K562 (cell line): ENCODE data around the gene PMVK. TPM values are rescaled to one million over a fixed set of nuclear protein-coding genes. Genes with fewer than 3 reads are reported as not detected.

Source experiments
- COPS2 ChIP-seq: fragments of 450-650 bp; conservative IDR thresholded peaks from 2 replicates; pipeline ENCODE4 v1.6.1; 2016; ENCODE audit warnings: mild to moderate bottlenecking, moderate library complexity
- CREB1 ChIP-seq, 2 experiments: sonication (generic) in 1 of 2; formaldehyde crosslinking in 1 of 2; IDR thresholded peaks; 2 replicates each; pipeline versions ENCODE4 v1.6.1 to v1.8.0; 2012 to 2022; ENCODE audit warnings: inconsistent platforms in 1 of 2, mild to moderate bottlenecking in 1 of 2, missing genetic modification reagents in 1 of 2, moderate library complexity in 1 of 2
- CREB5 ChIP-seq: fragments of 250-450 bp; sonication (Bioruptor Pico); IDR thresholded peaks from 2 replicates; pipeline ENCODE4 v1.5.0; 2020; ENCODE audit warnings: mild to moderate bottlenecking
- DMBX1 ChIP-seq: fragments of 250-450 bp; sonication (Bioruptor Pico); IDR thresholded peaks from 2 replicates; pipeline ENCODE4 v1.8.0; 2022; ENCODE audit warnings: inconsistent platforms, mild to moderate bottlenecking, moderate library complexity, borderline replicate concordance
- EP400 ChIP-seq: fragments of 450-650 bp; IDR thresholded peaks from 2 replicates; pipeline ENCODE4 v1.6.1; 2017; ENCODE audit warnings: antibody characterized with exemption, mild to moderate bottlenecking, moderate library complexity
- GABPB2 ChIP-seq: fragments of 250-450 bp; sonication (Bioruptor Pico); conservative IDR thresholded peaks from 2 replicates; pipeline ENCODE4 v1.5.1; 2021; ENCODE audit warnings: mild to moderate bottlenecking
- GTF2A2 ChIP-seq: IDR thresholded peaks from 2 replicates; pipeline ENCODE4 v1.6.1; 2016; ENCODE audit warnings: mild to moderate bottlenecking, missing genetic modification characterization, missing compliant biosample characterization
- HDAC1 ChIP-seq, 2 experiments: fragments of 450-650 bp; IDR thresholded peaks; 2 replicates each; pipeline ENCODE4 v1.6.1; 2016 to 2017; ENCODE audit warnings: inconsistent platforms in 1 of 2, mild to moderate bottlenecking in 1 of 2, moderate library complexity in 1 of 2
- L3MBTL2 ChIP-seq: fragments of 450-650 bp; IDR thresholded peaks from 2 replicates; pipeline ENCODE4 v1.6.1; 2016; ENCODE audit warnings: mild to moderate bottlenecking, moderate library complexity
- MAFF ChIP-seq: IDR thresholded peaks from 2 replicates; pipeline ENCODE4 v1.6.1; 2012; ENCODE audit warnings: low read length, improper control_type of control experiment
- MAX ChIP-seq: sonication (generic); formaldehyde crosslinking; IDR thresholded peaks from 2 replicates; pipeline ENCODE4 v1.9.0; 2022; ENCODE audit warnings: mild to moderate bottlenecking, missing genetic modification reagents
- MCM5 ChIP-seq: fragments of 450-650 bp; IDR thresholded peaks from 2 replicates; pipeline ENCODE4 v1.6.1; 2016; ENCODE audit warnings: low read depth
- NELFE ChIP-seq: IDR thresholded peaks from 2 replicates; pipeline ENCODE4 v1.6.1; 2011; ENCODE audit warnings: mild to moderate bottlenecking; ENCODE audit not compliant: insufficient read depth, insufficient read length
- RFX5 ChIP-seq: IDR thresholded peaks from 2 replicates; pipeline ENCODE4 v1.6.1; 2011; ENCODE audit warnings: low read depth, mild to moderate bottlenecking, improper control_type of control experiment, low read length
- RUNX1 ChIP-seq: sonication (generic); IDR thresholded peaks from 2 replicates; pipeline ENCODE4 v1.6.1; 2016; ENCODE audit warnings: antibody characterized with exemption, low read depth
- SETDB1 ChIP-seq: IDR thresholded peaks from one replicate; pipeline ENCODE4 v1.6.1; 2012; ENCODE audit warnings: low read length, control low read depth, inconsistent platforms
- SMARCA5 ChIP-seq: fragments of 450-650 bp; IDR thresholded peaks from 2 replicates; pipeline ENCODE4 v1.6.1; 2016
- SOX6 ChIP-seq: fragments of 450-650 bp; IDR thresholded peaks from 2 replicates; pipeline ENCODE4 v1.6.1; 2014; ENCODE audit warnings: mild to moderate bottlenecking
- SP2 ChIP-seq: IDR thresholded peaks from 2 replicates; pipeline ENCODE4 v1.6.1; 2011; ENCODE audit warnings: mild to moderate bottlenecking, low read depth, low read length, moderate library complexity; ENCODE audit not compliant: poor library complexity, severe bottlenecking; ENCODE audit errors: extremely low read depth
- THRA ChIP-seq: fragments of 450-650 bp; IDR thresholded peaks from 2 replicates; pipeline ENCODE4 v1.6.1; 2017; ENCODE audit warnings: mild to moderate bottlenecking, moderate library complexity
- YBX1 ChIP-seq: fragments of 450-650 bp; IDR thresholded peaks from 2 replicates; pipeline ENCODE4 v1.7.1; 2016; ENCODE audit warnings: mild to moderate bottlenecking
- ZBTB34 ChIP-seq: fragments of 250-450 bp; sonication (Bioruptor Pico); IDR thresholded peaks from 2 replicates; pipeline ENCODE4 v1.8.0; 2021; ENCODE audit warnings: mild to moderate bottlenecking, moderate library complexity
- ZC3H8 ChIP-seq: fragments of 450-650 bp; IDR thresholded peaks from 2 replicates; pipeline ENCODE4 v1.6.1; 2017
- ZNF253 ChIP-seq: fragments of 250-450 bp; sonication (Bioruptor Pico); conservative IDR thresholded peaks from 2 replicates; pipeline ENCODE4 v1.6.1; 2021; ENCODE audit warnings: mild to moderate bottlenecking
- ZNF384 ChIP-seq: IDR thresholded peaks from 2 replicates; pipeline ENCODE4 v1.6.1; 2012; ENCODE audit warnings: low read depth, low read length, improper control_type of control experiment
- ZNF76 ChIP-seq: fragments of 250-450 bp; sonication (Bioruptor Pico); IDR thresholded peaks from 2 replicates; pipeline ENCODE4 v1.4.0; 2020; ENCODE audit warnings: mild to moderate bottlenecking, moderate library complexity, borderline replicate concordance
- polyA plus RNA-seq, 8 experiments: library from polyadenylated mRNA; depleted of rRNA in 4 of 8; stranded (reverse) in 5 of 8; unstranded in 3 of 8; fragments of >200 nt; fragmentation: Nextera tagmentation in 2 of 8; fragmentation: Illumina TruSeq in 1 of 8; extraction: Ambion mirVana in 2 of 8; extraction: Trizol in 1 of 8; gene quantifications; 2 replicates each; pipeline versions ENCODE4 v1.2.1 to v1.2.3, GENCODE V29; 2011 to 2014; ENCODE audit warnings: inconsistent platforms in 1 of 8, missing spikeins in 1 of 8
- total RNA-seq, 7 experiments: library from RNA; depleted of rRNA in 6 of 7; stranded (reverse); fragments of >200 nt in 6 of 7; fragmentation: Illumina TruSeq in 2 of 7; extraction: Trizol in 2 of 7; gene quantifications; 2 replicates each; pipeline versions ENCODE4 v1.2.1 to v1.2.3, GENCODE V29; 2011 to 2021; ENCODE audit warnings: low replicate concordance in 1 of 7

Gene PMVK
- total and polyA plus RNA-seq, 9 of the 15 experiments (the other 6 are each of a cell fraction or from before 2014, with no cell fraction given), result 1.1 to 15.3 (median 6.3) TPM

GRCh38 chr1:154961207-154962155, 25.0 kb upstream of the PMVK start, which contains the start of gene PYGO2 (continued):
- TF ChIP-seq ZNF253 (CRISPR knock-in tag), result no peak
- peak; percentile 30; the same call in 1 of the 2 replicates for TF ChIP-seq SOX6
- TF ChIP-seq MAFF, result no peak
- no peak for TF ChIP-seq SETDB1
- TF ChIP-seq MAX (CRISPR knock-in tag), result peak; percentile 41; the same call in 1 of the 2 replicates
- no peak for TF ChIP-seq DMBX1 (CRISPR knock-in tag)
- TF ChIP-seq ZNF76, result 0 out of 2 replicates have a peak, but pooled peaks have one; percentile 31
- TF ChIP-seq NELFE, result no peak
- no peak for TF ChIP-seq CREB5 (CRISPR knock-in tag)
- no peak for TF ChIP-seq ZBTB34 (CRISPR knock-in tag)
- no peak for TF ChIP-seq RFX5
- no peak for TF ChIP-seq MCM5
- no peak for TF ChIP-seq SMARCA5
- no peak for TF ChIP-seq RUNX1
- peak; percentile 79 for TF ChIP-seq EP400
- TF ChIP-seq ZNF384, result no peak
- no peak for TF ChIP-seq COPS2
- TF ChIP-seq ZC3H8, result no peak
- no peak for TF ChIP-seq GABPB2 (CRISPR knock-in tag)
- no peak for TF ChIP-seq SP2
- 0 out of 2 replicates have a peak, but pooled peaks have one; percentile 44 for TF ChIP-seq CREB1 (IDR thresholded peaks at IDR 0.05)
- TF ChIP-seq CREB1 (CRISPR knock-in tag; IDR thresholded peaks at IDR 0.05), result peak; percentile 61; the same call in 1 of the 2 replicates
- TF ChIP-seq THRA, result no peak
- TF ChIP-seq L3MBTL2, result peak; percentile 62
- no peak for TF ChIP-seq YBX1
- no peak for TF ChIP-seq GTF2A2
- TF ChIP-seq HDAC1 (IDR thresholded peaks at IDR 0.05), result peak in 1 of 2 experiments; percentile 88; a peak in 2 of 4 replicates
